ENCODE measurements around the gene RPS6KB1. TPM values are rescaled to one million over a fixed set of nuclear protein-coding genes. Genes with fewer than 3 reads are reported as not detected.

RPS6KB1 gene
- 36.2 to 50.2 TPM (median 42.8 TPM) in 5 replicates for total RNA-seq (2022; extraction: Qiagen RNA extraction)

GRCh38 chr17:59892924-59893675 is at the start of gene RPS6KB1, which contains the start of gene TUBD1:
RPS6KB1 (plus strand) TSS chr17:59893121; CDS start chr17:59893185, 64 bp downstream.
TUBD1 (minus strand) TSS chr17:59892943; CDS start chr17:59891002, 1,941 bp downstream.

GRCh38 chr17:59964482-59965328 is 71.8 kb downstream of the RPS6KB1 start, which contains the start of gene RNFT1:
RNFT1 (minus strand) TSS chr17:59964740; CDS start chr17:59964663, 77 bp downstream.

Other genes starting within 250 kb of the RPS6KB1 start
- 96.6 to 128 TPM (median 104 TPM) in 5 replicates for gene PTRH2, start 185.7 kb upstream of the RPS6KB1 start, total RNA-seq (2022; extraction: Qiagen RNA extraction)
- gene VMP1, start 185.5 kb upstream of the RPS6KB1 start, total RNA-seq (2022; extraction: Qiagen RNA extraction): 142 to 192 TPM (median 170 TPM) in 5 replicates
- gene TUBD1, start 178 bp upstream of the RPS6KB1 start, total RNA-seq (2022; extraction: Qiagen RNA extraction): 10.5 to 12.3 TPM (median 10.7 TPM) in 5 replicates
- 11.5 to 15.5 TPM (median 12.8 TPM) in 5 replicates for gene RNFT1, start 71.6 kb downstream of the RPS6KB1 start, total RNA-seq (2022; extraction: Qiagen RNA extraction)
- gene HEATR6, start 185.8 kb downstream of the RPS6KB1 start, total RNA-seq (2022; extraction: Qiagen RNA extraction): 17.2 to 19.5 TPM (median 17.8 TPM) in 5 replicates